ENCODE data around the gene NR1D1. TPM values are rescaled to one million over a fixed set of nuclear protein-coding genes. Genes with fewer than 3 reads are reported as not detected.

Gene NR1D1
- total and polyA plus RNA-seq, 5 experiments from 2014 or later: 3.9 to 19.2 (median 9.9) TPM

DNA sequence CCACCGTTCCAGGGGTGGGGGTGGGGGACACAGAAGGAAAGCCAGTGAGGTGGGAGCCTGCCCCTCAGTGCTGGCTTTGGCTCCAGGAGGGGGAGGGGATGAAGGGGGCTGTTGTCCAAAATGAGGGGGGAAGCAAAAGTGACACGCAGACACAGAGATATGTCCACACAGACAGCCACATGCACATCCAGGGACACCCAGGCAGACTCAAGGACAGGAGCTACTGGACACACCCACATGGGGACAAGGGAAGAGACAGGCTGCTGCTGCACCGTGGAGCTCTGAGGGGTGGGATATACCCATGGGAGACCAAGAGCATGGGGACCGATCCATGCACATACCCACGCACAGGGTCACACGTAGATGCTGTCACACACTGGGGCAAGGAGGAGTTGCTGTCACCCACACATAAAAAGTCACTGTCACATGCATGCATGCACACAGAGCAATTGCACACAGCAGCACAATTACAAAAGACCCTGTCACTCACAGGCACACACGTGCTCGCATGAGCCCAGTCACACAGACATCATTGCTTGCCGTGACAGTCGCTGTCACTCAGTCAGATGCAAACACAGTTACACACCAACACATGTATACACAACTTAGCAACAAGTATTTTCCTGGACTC lies 36.4 kb downstream of the NR1D1 start:
- ATAC-seq: peak; percentile 10 to 13
- peak in 1 of 10 donors; percentile 28 for DNase-seq
- Mint-ChIP-seq H3K4me3 (peak overlapping the region; percentile 88 to 99 (median 92)), H3K4me1 (peaks cover 48 to 67% (median 62%) of the 10 kb centered on the region in 4 donors), H3K27ac (peak overlapping the region; percentile 48 to 96 (median 88)), H3K27me3 (no peaks in the 10 kb centered on the region), H3K9me3 (no peaks in the 10 kb centered on the region), H3K36me3 (no peaks in the 10 kb centered on the region)
- POLR2A ChIA-PET: interaction anchor here (0.8 to 17.1 kb wide), 11 partner anchors 9 to 404 kb away, joined by 3 to 260 read pairs (median 6); partner anchors contain the start of genes CASC3, MED24 and NR1D1

DNA sequence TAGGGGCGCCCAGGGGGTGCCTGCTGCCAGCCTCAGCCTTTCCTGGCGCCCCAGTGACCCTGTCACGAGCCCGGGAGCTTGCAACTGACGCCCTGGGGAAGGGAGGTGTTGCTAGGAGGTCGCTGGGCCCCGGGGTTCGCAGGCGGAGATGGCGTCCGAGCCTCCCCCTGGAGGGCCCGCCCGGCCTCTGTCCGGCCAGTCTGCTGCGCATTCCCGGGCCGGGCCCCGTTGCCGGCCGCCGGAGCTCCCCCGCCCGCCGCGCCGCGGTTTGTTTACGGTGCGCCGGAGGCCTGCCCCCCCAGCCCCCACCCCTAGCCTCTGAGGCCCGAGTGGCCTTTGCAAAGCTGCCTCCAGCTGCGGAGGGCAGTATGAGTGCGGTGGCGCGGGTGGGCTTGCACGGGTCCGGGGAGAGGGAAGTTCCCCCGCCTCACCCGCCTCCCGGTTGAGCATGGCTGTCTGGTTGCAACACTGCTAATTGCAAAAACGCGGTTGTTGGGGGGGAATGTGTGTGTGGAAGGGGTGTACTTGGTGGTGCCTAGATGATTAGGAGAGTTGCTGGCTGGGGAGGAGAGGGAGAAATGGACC lies 37.1 kb downstream of the NR1D1 start:
- Mint-ChIP-seq H3K36me3 (no peaks in the 10 kb centered on the region), H3K4me3 (peak overlapping the region; percentile 88 to 99 (median 92)), H3K27me3 (no peaks in the 10 kb centered on the region), H3K4me1 (peaks cover 41 to 60% (median 55%) of the 10 kb centered on the region in 4 donors), H3K9me3 (no peaks in the 10 kb centered on the region), H3K27ac (peak overlapping the region; percentile 48 to 96 (median 88))
- DNase-seq (peak in 7 of 10 donors; percentile 18 to 62 (median 28)), ATAC-seq (peak; percentile 12 to 26)
- POLR2A ChIA-PET: interaction anchor here (0.6 to 17.1 kb wide), 12 partner anchors 9 to 403 kb away, joined by 3 to 260 read pairs (median 6); partner anchors contain the start of genes CASC3, MED24 and NR1D1

DNA sequence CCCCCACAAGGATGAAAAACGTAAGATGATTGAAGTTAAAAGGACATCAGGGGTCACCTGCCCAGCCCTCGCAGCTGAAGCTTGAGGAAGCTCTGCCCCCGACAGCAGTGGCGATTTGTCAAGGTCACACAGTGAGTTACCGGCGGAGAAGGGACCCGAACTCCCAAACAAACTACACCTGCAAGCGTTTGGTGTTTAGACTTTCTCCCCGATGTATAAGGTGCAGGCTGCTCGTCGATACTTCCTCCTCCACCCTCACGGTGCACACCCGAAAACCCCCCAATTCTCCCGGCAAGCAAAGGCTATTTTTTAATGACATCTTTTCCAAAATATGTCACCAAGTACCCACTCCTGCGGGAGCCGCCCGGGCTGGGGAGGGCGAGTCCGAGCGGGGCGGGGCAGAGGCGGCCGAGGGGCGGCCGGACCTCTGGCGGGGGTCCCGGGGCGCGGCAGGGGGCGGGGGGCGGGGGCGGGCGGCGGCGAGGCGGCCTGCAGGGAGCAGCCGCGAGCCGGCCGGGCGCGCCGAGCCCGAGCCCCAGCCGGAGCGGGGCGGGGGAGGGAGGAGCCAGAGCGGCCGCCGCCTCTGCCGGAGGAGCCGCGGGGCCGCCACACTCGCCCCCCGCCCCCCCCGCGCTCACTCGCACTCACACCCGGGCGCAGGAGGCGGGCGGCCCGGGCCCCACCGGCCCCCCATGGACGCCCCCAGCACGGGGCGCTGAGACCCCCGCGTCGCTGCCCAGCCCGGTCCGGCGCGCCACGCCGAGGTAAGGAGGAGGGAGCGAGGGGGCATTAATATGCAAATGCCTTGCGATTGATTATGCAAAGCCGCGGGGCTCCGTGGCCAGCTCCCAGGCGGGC lies 37.8 kb downstream of the NR1D1 start, which contains the start of gene THRA:
TSS of gene THRA (plus strand) at position 637 of the 858 bp plus-strand sequence. CDS start 11,524 bp downstream, outside the sequence.
- no peaks in the 10 kb centered on the region for H3K36me3 Mint-ChIP-seq
- H3K9me3 Mint-ChIP-seq: no peaks in the 10 kb centered on the region
- peak within 1 kb of the TSS; percentile 88 to 99 (median 92) for H3K4me3 Mint-ChIP-seq
- ATAC-seq (peak; percentile 85 to 86), DNase-seq (peak; percentile 60 to 80 (median 72))
- peaks cover 36 to 53% (median 48%) of the 10 kb centered on the region in 4 donors for H3K4me1 Mint-ChIP-seq
- no peaks in the 10 kb centered on the region for H3K27me3 Mint-ChIP-seq
- peak within 1 kb of the TSS; percentile 88 to 96 (median 92) for H3K27ac Mint-ChIP-seq
- POLR2A ChIA-PET: interaction anchor here (0.5 to 17.1 kb wide), 13 partner anchors 8 to 402 kb away, joined by 3 to 260 read pairs (median 5); partner anchors contain the start of genes CASC3, MED24 and NR1D1

DNA sequence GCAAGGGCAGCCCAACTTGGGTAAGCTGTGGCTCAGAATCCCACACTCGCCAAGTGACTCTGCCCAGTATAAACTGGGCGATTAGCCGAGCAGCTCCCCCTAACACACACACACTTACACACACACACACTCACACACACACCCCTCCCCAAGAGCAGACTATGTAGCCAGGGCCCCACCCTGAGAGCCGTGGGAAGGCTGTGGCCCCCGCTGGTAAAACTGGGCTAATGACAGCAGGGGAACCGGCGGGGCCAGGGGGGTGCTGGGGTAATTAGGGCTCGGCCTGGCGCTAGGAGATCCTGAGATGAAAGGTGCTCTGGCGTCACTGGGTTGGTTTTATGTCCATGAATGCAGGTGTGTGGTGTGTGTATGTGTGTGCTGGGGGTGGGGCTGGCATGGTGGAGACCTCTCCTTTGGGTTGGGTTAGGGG lies 38.8 kb downstream of the NR1D1 start:
- POLR2A ChIA-PET: interaction anchor here (0.6 to 17.1 kb wide), 7 partner anchors 14 to 88 kb away, joined by 3 to 260 read pairs (median 4); partner anchors contain the start of gene NR1D1
- ATAC-seq: no peak
- H3K27ac Mint-ChIP-seq: peak overlapping the region; percentile 79 to 95 (median 90)
- H3K9me3 Mint-ChIP-seq: no peaks in the 10 kb centered on the region
- H3K27me3 Mint-ChIP-seq: peaks cover 0 to 2% (median 0%) of the 10 kb centered on the region in 5 donors
- peaks cover 28 to 44% (median 39%) of the 10 kb centered on the region in 4 donors for H3K4me1 Mint-ChIP-seq
- no peaks in the 10 kb centered on the region for H3K36me3 Mint-ChIP-seq
- no peak for DNase-seq
- H3K4me3 Mint-ChIP-seq: peak overlapping the region; percentile 82 to 94 (median 86)

DNA sequence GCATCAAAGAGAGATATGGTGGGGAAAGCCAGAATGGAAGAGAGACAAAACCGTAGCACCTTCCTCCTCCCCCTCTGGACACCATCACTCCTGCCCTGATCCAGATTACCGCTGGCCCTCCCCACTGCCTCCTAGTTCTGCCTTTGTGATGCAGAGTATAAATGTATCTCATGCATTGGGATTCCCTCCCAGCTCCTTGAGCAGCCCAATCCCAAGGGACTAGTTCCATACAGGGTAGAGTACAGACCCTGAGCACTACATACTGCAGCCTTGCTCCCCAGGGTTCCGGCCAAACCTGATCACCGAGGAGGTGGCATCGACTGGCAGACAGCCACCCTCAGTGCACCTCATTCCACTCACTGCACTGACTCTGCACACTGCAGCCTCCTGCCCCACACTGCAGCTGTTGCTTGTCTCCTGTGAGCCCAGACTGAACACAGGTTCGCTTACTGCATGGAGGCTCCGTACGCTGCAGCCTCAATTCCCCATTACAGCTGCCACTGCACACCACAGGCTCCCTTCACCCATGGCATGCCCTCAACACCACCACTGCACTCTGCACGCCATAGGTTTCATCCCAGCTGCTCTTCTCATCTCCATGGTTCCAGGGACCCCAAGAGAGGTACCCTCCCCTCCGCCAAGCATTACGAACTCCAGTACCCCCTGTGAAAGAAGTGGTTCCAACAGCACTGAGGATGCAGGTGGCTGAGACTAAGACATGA lies 39.3 kb downstream of the NR1D1 start:
- peak overlapping the region in 9 of 10 donors; percentile 30 to 94 (median 86) for H3K4me3 Mint-ChIP-seq
- H3K36me3 Mint-ChIP-seq: no peaks in the 10 kb centered on the region
- ATAC-seq (no peak), DNase-seq (no peak)
- POLR2A ChIA-PET: interaction anchor here (1.5 to 17.1 kb wide), 5 partner anchors 10 to 48 kb away, joined by 3 to 260 read pairs (median 79); partner anchors contain the start of gene NR1D1
- peaks cover 0 to 2% (median 0%) of the 10 kb centered on the region in 5 donors for H3K27me3 Mint-ChIP-seq
- H3K9me3 Mint-ChIP-seq: no peaks in the 10 kb centered on the region
- peaks cover 25 to 38% (median 33%) of the 10 kb centered on the region in 4 donors for H3K4me1 Mint-ChIP-seq
- H3K27ac Mint-ChIP-seq: peak overlapping the region in 7 of 10 donors; percentile 14 to 92 (median 62)

DNA sequence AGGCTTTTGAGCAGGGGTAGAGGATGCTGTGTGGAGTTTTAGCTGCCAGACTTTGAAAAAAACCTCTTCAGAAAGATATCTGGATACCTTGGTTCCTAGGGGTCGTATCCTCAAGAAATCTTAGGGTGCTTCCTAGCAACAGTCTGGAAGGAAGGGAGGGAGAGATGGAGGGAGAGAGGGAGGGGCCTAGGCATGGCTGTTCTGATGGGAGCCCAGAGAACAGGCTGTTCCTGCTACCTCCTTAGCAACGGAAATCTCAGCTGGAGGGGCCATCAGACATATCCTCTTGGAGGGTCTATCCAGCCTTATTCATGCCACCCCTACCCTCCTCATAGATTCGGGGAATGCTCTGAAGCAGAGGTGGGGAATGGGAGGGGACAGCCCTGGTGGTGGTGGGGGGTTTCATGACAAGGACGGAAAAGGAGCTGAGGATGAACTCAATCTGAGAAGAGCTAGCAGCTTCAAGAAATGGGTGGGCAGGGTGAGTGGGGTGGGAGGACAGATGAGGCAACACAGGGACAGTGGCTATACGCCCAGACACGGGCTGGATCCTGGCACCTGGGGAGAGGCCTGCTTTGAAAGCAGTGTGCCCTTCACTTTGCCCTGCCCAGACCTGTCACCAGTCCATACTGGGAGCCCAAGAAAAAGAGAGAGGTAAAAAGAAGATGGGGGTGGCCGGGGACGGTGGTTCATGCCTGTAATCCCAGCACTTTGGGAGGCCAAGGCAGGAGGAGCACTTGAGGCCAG lies 40.5 kb downstream of the NR1D1 start:
- peak overlapping the region in 3 of 10 donors; percentile 11 to 45 (median 26) for H3K4me3 Mint-ChIP-seq
- POLR2A ChIA-PET: interaction anchor here (0.6 to 1.9 kb wide), 7 partner anchors 10 to 80 kb away, joined by 3 to 5 read pairs (median 4); partner anchors contain the start of gene CASC3
- no peak for ATAC-seq

GRCh38 chr17:40058865-40059264 lies 41.5 kb downstream of the NR1D1 start:
- H3K9me3 Mint-ChIP-seq: no peaks in the 10 kb centered on the region
- H3K27me3 Mint-ChIP-seq: peaks cover 0 to 2% (median 0%) of the 10 kb centered on the region in 5 donors
- peaks cover 0 to 2% (median 0%) of the 10 kb centered on the region in 3 donors for H3K36me3 Mint-ChIP-seq
- POLR2A ChIA-PET: interaction anchor here (0.6 to 1.6 kb wide), 4 partner anchors 9 to 54 kb away, joined by 3 to 5 read pairs (median 4); no protein-coding TSS in a partner anchor
- DNase-seq: no peak
- H3K4me1 Mint-ChIP-seq: peaks cover 12 to 27% (median 24%) of the 10 kb centered on the region in 4 donors
- no peak for ATAC-seq
- no peak overlapping the region for H3K4me3 Mint-ChIP-seq
- H3K27ac Mint-ChIP-seq: no peak overlapping the region

More for the DNA sequence above, 40.5 kb downstream of the NR1D1 start:
- Mint-ChIP-seq H3K36me3 (no peaks in the 10 kb centered on the region), H3K9me3 (no peaks in the 10 kb centered on the region), H3K27ac (peak overlapping the region in 1 of 10 donors; percentile 38), H3K27me3 (peaks cover 0 to 2% (median 0%) of the 10 kb centered on the region in 5 donors), H3K4me1 (peaks cover 18 to 28% (median 25%) of the 10 kb centered on the region in 4 donors)
- no peak for DNase-seq

GRCh38 chr17:40058186-40058784 lies 42.1 kb downstream of the NR1D1 start:
- Mint-ChIP-seq H3K27me3 (peaks cover 0 to 2% (median 0%) of the 10 kb centered on the region in 5 donors), H3K9me3 (no peaks in the 10 kb centered on the region), H3K36me3 (peaks cover 0 to 2% (median 0%) of the 10 kb centered on the region in 3 donors), H3K27ac (peak overlapping the region in 1 of 10 donors; percentile 50), H3K4me3 (no peak overlapping the region), H3K4me1 (peaks cover 13 to 27% (median 23%) of the 10 kb centered on the region in 4 donors)
- DNase-seq (no peak), ATAC-seq (no peak)
- POLR2A ChIA-PET: interaction anchor here (1.0 to 1.6 kb wide), 3 partner anchors 18 to 55 kb away, joined by 3 to 5 read pairs (median 4); no protein-coding TSS in a partner anchor

GRCh38 chr17:40056379-40057015 lies 43.9 kb downstream of the NR1D1 start:
- Mint-ChIP-seq H3K27ac (peak overlapping the region in 1 of 10 donors; percentile 45), H3K9me3 (no peaks in the 10 kb centered on the region), H3K4me1 (peaks cover 7 to 22% (median 16%) of the 10 kb centered on the region in 4 donors), H3K4me3 (peak overlapping the region in 1 of 10 donors; percentile 34), H3K27me3 (peaks cover 0 to 2% (median 0%) of the 10 kb centered on the region in 5 donors), H3K36me3 (peaks cover 0 to 15% (median 0%) of the 10 kb centered on the region in 3 donors)
- no peak for DNase-seq
- ATAC-seq: no peak
- POLR2A ChIA-PET: interaction anchor here (1.0 to 3.2 kb wide), 2 partner anchors 8 to 46 kb away, joined by 3 to 34 read pairs; partner anchors contain the start of gene THRA

Measured in naive thymus-derived CD8-positive, alpha-beta T cell (primary cell).